Parathyroid adenoma (tissue), 2 donors: Measurements from ENCODE around the gene ISX.

Source experiments
- H2AFZ ChIP-seq: fragments of 300-600 bp; sonication (generic); one replicate; pipeline ENCODE4 v1.7.0; 2017; ENCODE audit warnings: antibody characterized with exemption, mild to moderate bottlenecking
- H3K27ac ChIP-seq: fragments of 300-600 bp; sonication (generic); one replicate; pipeline ENCODE4 v1.7.0; 2017
- H3K27me3 ChIP-seq: fragments of 300-600 bp; sonication (generic); one replicate; pipeline ENCODE4 v1.7.0; 2017; ENCODE audit warnings: low read length; ENCODE audit not compliant: control insufficient read depth, insufficient read depth
- H3K36me3 ChIP-seq: fragments of 300-600 bp; sonication (generic); one replicate; pipeline ENCODE4 v1.7.0; 2017; ENCODE audit warnings: low read length; ENCODE audit not compliant: control insufficient read depth, insufficient read depth
- H3K4me1 ChIP-seq: fragments of 300-600 bp; sonication (generic); one replicate; pipeline ENCODE4 v1.7.0; 2017; ENCODE audit warnings: control low read depth
- H3K4me2 ChIP-seq: fragments of 300-600 bp; sonication (generic); one replicate; pipeline ENCODE4 v1.7.0; 2017; ENCODE audit warnings: low read length
- H3K4me3 ChIP-seq: fragments of 300-600 bp; sonication (generic); one replicate; pipeline ENCODE4 v1.7.0; 2017; ENCODE audit warnings: low read depth, low read length
- H3K79me2 ChIP-seq: fragments of 300-600 bp; sonication (generic); one replicate; pipeline ENCODE4 v1.7.0; 2017; ENCODE audit warnings: control low read depth
- H3K9ac ChIP-seq: fragments of 300-600 bp; sonication (generic); one replicate; pipeline ENCODE4 v1.7.0; 2017; ENCODE audit warnings: mild to moderate bottlenecking
- H3K9me3 ChIP-seq: fragments of 300-600 bp; sonication (generic); one replicate; pipeline ENCODE4 v1.7.0; 2017; ENCODE audit warnings: low read length; ENCODE audit not compliant: control insufficient read depth
- TF ChIP-seq, protein P1 (sequence below): fragments of 300-600 bp; sonication (generic); IDR thresholded peaks from one replicate; pipeline ENCODE4 v1.7.0; 2017; ENCODE audit warnings: antibody characterized with exemption, mild to moderate bottlenecking
- donor health status: primary hyperparathyroidism.

The ISX gene

GRCh38 chr22:35134637-35135036, 68.7 kb downstream of the ISX start:
- no peaks in the 10 kb centered on the region for H3K4me1 ChIP-seq
- H2AFZ ChIP-seq: no peak overlapping the region
- no peaks in the 10 kb centered on the region for H3K79me2 ChIP-seq
- H3K36me3 ChIP-seq: no peaks in the 10 kb centered on the region
- TF ChIP-seq, protein P1, sequence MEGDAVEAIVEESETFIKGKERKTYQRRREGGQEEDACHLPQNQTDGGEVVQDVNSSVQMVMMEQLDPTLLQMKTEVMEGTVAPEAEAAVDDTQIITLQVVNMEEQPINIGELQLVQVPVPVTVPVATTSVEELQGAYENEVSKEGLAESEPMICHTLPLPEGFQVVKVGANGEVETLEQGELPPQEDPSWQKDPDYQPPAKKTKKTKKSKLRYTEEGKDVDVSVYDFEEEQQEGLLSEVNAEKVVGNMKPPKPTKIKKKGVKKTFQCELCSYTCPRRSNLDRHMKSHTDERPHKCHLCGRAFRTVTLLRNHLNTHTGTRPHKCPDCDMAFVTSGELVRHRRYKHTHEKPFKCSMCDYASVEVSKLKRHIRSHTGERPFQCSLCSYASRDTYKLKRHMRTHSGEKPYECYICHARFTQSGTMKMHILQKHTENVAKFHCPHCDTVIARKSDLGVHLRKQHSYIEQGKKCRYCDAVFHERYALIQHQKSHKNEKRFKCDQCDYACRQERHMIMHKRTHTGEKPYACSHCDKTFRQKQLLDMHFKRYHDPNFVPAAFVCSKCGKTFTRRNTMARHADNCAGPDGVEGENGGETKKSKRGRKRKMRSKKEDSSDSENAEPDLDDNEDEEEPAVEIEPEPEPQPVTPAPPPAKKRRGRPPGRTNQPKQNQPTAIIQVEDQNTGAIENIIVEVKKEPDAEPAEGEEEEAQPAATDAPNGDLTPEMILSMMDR: no peak
- H3K4me3 ChIP-seq: no peak overlapping the region
- H3K9me3 ChIP-seq: no peaks in the 10 kb centered on the region
- no peak overlapping the region for H3K27ac ChIP-seq
- no peak overlapping the region for H3K4me2 ChIP-seq
- no peak overlapping the region for H3K9ac ChIP-seq
- H3K27me3 ChIP-seq: no peaks in the 10 kb centered on the region

GRCh38 chr22:35135165-35135564, 69.2 kb downstream of the ISX start:
- Histone ChIP-seq H3K4me2 (no peak overlapping the region), H3K79me2 (no peaks in the 10 kb centered on the region), H3K27ac (no peak overlapping the region), H3K4me3 (no peak overlapping the region), H3K9me3 (no peaks in the 10 kb centered on the region), H3K9ac (no peak overlapping the region), H2AFZ (no peak overlapping the region), H3K4me1 (no peaks in the 10 kb centered on the region), H3K36me3 (no peaks in the 10 kb centered on the region), H3K27me3 (no peaks in the 10 kb centered on the region)
- TF ChIP-seq, protein P1: no peak
